ENCODE results near the gene PLAAT3. TPM values are rescaled to one million over a fixed set of nuclear protein-coding genes. Genes with fewer than 3 reads are reported as not detected.
"Not testable (repeated sequence)": the region's sequence is repeated elsewhere in the genome, so short reads cannot be mapped to it uniquely, and the experiment has no call there.

PLAAT3 gene
- total RNA-seq, 1 donor from 2014 or later = 2.1 TPM

- H3K4me1 Mint-ChIP-seq = peaks cover 69% of the 10 kb centered on the region
- H3K4me3 Mint-ChIP-seq = no peak overlapping the region
Observed at GRCh38 chr11:63532799-63533475, 81.3 kb downstream of the PLAAT3 start.

GRCh38 chr11:63532117-63532516, 82.1 kb downstream of the PLAAT3 start:
- Mint-ChIP-seq H3K27me3 (no peaks in the 10 kb centered on the region), H3K4me1 (peaks cover 62% of the 10 kb centered on the region), H3K36me3 (ENCODE audit: low read depth) (no peaks in the 10 kb centered on the region), H3K9me3 (no peaks in the 10 kb centered on the region), H3K27ac (no peak overlapping the region), H3K4me3 (peak overlapping the region; percentile 10)
- intact Hi-C loops (cut with micrococcal nuclease) = no loop called here
- no peak for DNase-seq

More at GRCh38 chr11:63532799-63533475, 81.3 kb downstream of the PLAAT3 start:
- Mint-ChIP-seq H3K36me3 (ENCODE audit: low read depth) (peaks cover 2% of the 10 kb centered on the region), H3K9me3 (no peaks in the 10 kb centered on the region), H3K27me3 (no peaks in the 10 kb centered on the region), H3K27ac (no peak overlapping the region)
- no peak for DNase-seq
- intact Hi-C loops (cut with micrococcal nuclease) = no loop called here

GRCh38 chr11:63531074-63531792, 83.0 kb downstream of the PLAAT3 start:
- peak; percentile 92 for DNase-seq
- not testable (repeated sequence) for H3K36me3 Mint-ChIP-seq (ENCODE audit: low read depth); H3K9me3 Mint-ChIP-seq; H3K27me3 Mint-ChIP-seq
- Mint-ChIP-seq H3K27ac (peak overlapping the region; percentile 73), H3K4me1 (peaks cover 56% of the 10 kb centered on the region), H3K4me3 (peak overlapping the region; percentile 54)
- intact Hi-C loops (cut with micrococcal nuclease) = loop anchor here (1.0 kb wide), 1 partner anchor 36 kb away; no protein-coding TSS in a partner anchor

GRCh38 chr11:63530021-63530420, 84.2 kb downstream of the PLAAT3 start:
- intact Hi-C loops (cut with micrococcal nuclease) = no loop called here
- no peaks in the 10 kb centered on the region for H3K9me3 Mint-ChIP-seq

GRCh38 chr11:63529373-63529772, 84.9 kb downstream of the PLAAT3 start:
- H3K27ac Mint-ChIP-seq; DNase-seq; intact Hi-C loops (cut with micrococcal nuclease); H3K27me3 Mint-ChIP-seq; H3K9me3 Mint-ChIP-seq; H3K36me3 Mint-ChIP-seq (ENCODE audit: low read depth); H3K4me3 Mint-ChIP-seq: not testable (repeated sequence)
- peaks cover 41% of the 10 kb centered on the region for H3K4me1 Mint-ChIP-seq

More at GRCh38 chr11:63530021-63530420, 84.2 kb downstream of the PLAAT3 start:
- Mint-ChIP-seq H3K27ac (no peak overlapping the region), H3K36me3 (ENCODE audit: low read depth) (no peaks in the 10 kb centered on the region), H3K4me1 (peaks cover 45% of the 10 kb centered on the region), H3K27me3 (no peaks in the 10 kb centered on the region), H3K4me3 (no peak overlapping the region)
- no peak for DNase-seq

- H3K27me3 Mint-ChIP-seq; DNase-seq; H3K9me3 Mint-ChIP-seq; H3K36me3 Mint-ChIP-seq (ENCODE audit: low read depth); intact Hi-C loops (cut with micrococcal nuclease); H3K4me3 Mint-ChIP-seq; H3K27ac Mint-ChIP-seq: not testable (repeated sequence)
- peaks cover 35% of the 10 kb centered on the region for H3K4me1 Mint-ChIP-seq
Observed at GRCh38 chr11:63528729-63529278, 85.4 kb downstream of the PLAAT3 start.

GRCh38 chr11:63528156-63528555, 86.1 kb downstream of the PLAAT3 start:
- H3K27ac Mint-ChIP-seq; H3K9me3 Mint-ChIP-seq; H3K27me3 Mint-ChIP-seq; DNase-seq; H3K4me3 Mint-ChIP-seq; H3K36me3 Mint-ChIP-seq (ENCODE audit: low read depth); intact Hi-C loops (cut with micrococcal nuclease): not testable (repeated sequence)
- peaks cover 29% of the 10 kb centered on the region for H3K4me1 Mint-ChIP-seq

DNA sequence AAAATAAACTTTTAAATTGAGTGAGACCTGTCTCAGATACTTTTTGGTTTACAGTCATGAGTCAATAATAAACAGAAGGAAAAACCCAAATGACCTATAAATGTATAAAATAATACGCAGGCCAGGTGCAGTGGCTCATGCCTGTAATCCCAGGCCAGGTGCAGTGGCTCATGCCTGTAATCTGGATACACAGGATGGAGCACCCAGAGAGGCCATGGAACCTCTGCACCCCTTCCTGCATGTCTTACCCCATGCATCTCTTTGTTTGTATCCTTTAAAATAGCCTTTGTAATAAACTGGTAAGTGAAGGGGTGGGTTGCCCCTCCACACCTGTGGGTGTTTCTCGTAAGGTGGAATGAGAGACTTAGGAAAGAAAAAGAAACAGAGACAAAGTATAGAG, 86.6 kb downstream of the PLAAT3 start:
- H3K4me1 Mint-ChIP-seq = peaks cover 26% of the 10 kb centered on the region
- H3K9me3 Mint-ChIP-seq = peaks cover 4% of the 10 kb centered on the region
- H3K36me3 Mint-ChIP-seq (ENCODE audit: low read depth) = no peaks in the 10 kb centered on the region
- no peak overlapping the region for H3K4me3 Mint-ChIP-seq
- no peak overlapping the region for H3K27ac Mint-ChIP-seq
- DNase-seq = no peak
- peaks cover 2% of the 10 kb centered on the region for H3K27me3 Mint-ChIP-seq
- intact Hi-C loops (cut with micrococcal nuclease) = no loop called here

Other genes starting within 250 kb of the PLAAT3 start
- not detected in 2 replicates for gene SLC22A9, start 244.6 kb downstream of the PLAAT3 start, total RNA-seq
- not detected in 2 replicates for gene PLAAT5, start 123.3 kb downstream of the PLAAT3 start, total RNA-seq
- gene LGALS12, start 108.3 kb downstream of the PLAAT3 start, total RNA-seq = not detected in 2 replicates
- 12.2 and 14.7 TPM in 2 replicates for gene PLAAT4, start 77.6 kb downstream of the PLAAT3 start, total RNA-seq
- not detected in 2 replicates for gene PLAAT2, start 51.1 kb downstream of the PLAAT3 start, total RNA-seq
- gene ATL3, start 56.9 kb upstream of the PLAAT3 start, total RNA-seq = 38.5 and 39.5 TPM in 2 replicates
- gene RTN3, start 67.1 kb upstream of the PLAAT3 start, total RNA-seq = 51.3 and 54.2 TPM in 2 replicates
- gene ZFTA, start 154.3 kb upstream of the PLAAT3 start, total RNA-seq = 3.8 and 5.3 TPM in 2 replicates
- 60.2 and 65.8 TPM in 2 replicates for gene SPINDOC, start 199.0 kb upstream of the PLAAT3 start, total RNA-seq
- gene MARK2, start 224.7 kb upstream of the PLAAT3 start, total RNA-seq = 34.2 and 41.0 TPM in 2 replicates